Natural killer cell (primary cell): ENCODE data around the gene SYNPR. TPM values are rescaled to one million over a fixed set of nuclear protein-coding genes. Genes with fewer than 3 reads are reported as not detected.

Source experiments
- ATAC-seq, 3 donors: fragments of 150-1000 bp in 2 of 3; fragments of 200-7000 bp in 1 of 3; cut with Tn5 transposase; 1 replicate in 1 of 3; 2 replicates in 2 of 3; pipeline ENCODE4 v1.10.0; 2021; ENCODE audit warnings: mild to moderate bottlenecking in 2 of 3, moderate library complexity in 2 of 3
- DNase-seq, 2 donors: peaks; one replicate each; pipeline versions ENCODE4 v3.0.0 to v3.0.0-alpha.2; 2013 to 2021; ENCODE audit warnings: mixed read lengths in 1 of 2
- H3K27ac ChIP-seq: one replicate; pipeline ENCODE4 v1.5.1; 2013; ENCODE audit warnings: mild to moderate bottlenecking, low read length
- H3K27me3 ChIP-seq: one replicate; pipeline ENCODE4 v1.6.1; 2013; ENCODE audit warnings: low read length; ENCODE audit not compliant: control insufficient read depth, insufficient read depth
- H3K36me3 ChIP-seq: one replicate; pipeline ENCODE4 v1.6.1; 2013; ENCODE audit warnings: low read length; ENCODE audit not compliant: control insufficient read depth, insufficient read depth
- H3K4me1 ChIP-seq: one replicate; pipeline ENCODE4 v1.6.1; 2013; ENCODE audit warnings: low read length; ENCODE audit not compliant: control insufficient read depth, insufficient read depth
- H3K4me3 ChIP-seq: one replicate; pipeline ENCODE4 v1.5.1; 2013; ENCODE audit warnings: low read length
- H3K9me3 ChIP-seq: one replicate; pipeline ENCODE4 v1.6.1; 2013; ENCODE audit warnings: low read length; ENCODE audit not compliant: control insufficient read depth, insufficient read depth
- H3K27ac Mint-ChIP-seq, 2 donors: one replicate each; pipeline ENCODE4 v1.8.0; 2022; ENCODE audit warnings: mild to moderate bottlenecking in 2 of 2, mixed read lengths in 2 of 2, moderate library complexity in 1 of 2
- H3K27me3 Mint-ChIP-seq, 2 donors: one replicate each; pipeline ENCODE4 v1.8.0; 2022; ENCODE audit warnings: low read depth in 2 of 2, mixed read lengths in 2 of 2
- H3K36me3 Mint-ChIP-seq: one replicate; pipeline ENCODE4 v1.8.0; 2022; ENCODE audit warnings: mixed read lengths
- H3K4me1 Mint-ChIP-seq, 2 donors: one replicate each; pipeline ENCODE4 v1.8.0; 2022; ENCODE audit warnings: mixed read lengths in 2 of 2
- H3K4me3 Mint-ChIP-seq: one replicate; pipeline ENCODE4 v1.8.0; 2022; ENCODE audit warnings: mild to moderate bottlenecking, moderate library complexity, mixed read lengths
- H3K9me3 Mint-ChIP-seq, 2 donors: one replicate each; pipeline ENCODE4 v1.8.0; 2022; ENCODE audit warnings: mixed read lengths in 2 of 2
- WGBS: methylation state at CpG from one replicate; pipeline ENCODE4 v1.1.7; 2013; ENCODE audit warnings: missing lambda C conversion rate; ENCODE audit not compliant: insufficient coverage; 5-methylcytosine and 5-hydroxymethylcytosine counted together
- intact Hi-C: fragments of 100-400 bp; cut with micrococcal nuclease; formaldehyde crosslinking; loops from one replicate; pipeline ENCODE4 v1.14.2; 2022
- total RNA-seq, 4 donors: library from RNA; stranded (reverse); fragments of 120-200 nt in 1 of 4; gene quantifications; one replicate each; pipeline versions ENCODE4 v1.2.3 to v1.2.4, GENCODE V29; 2013 to 2022
- TF ChIP-seq, protein P1 (sequence below): fragments of 200-600 bp; IDR thresholded peaks from one replicate; pipeline ENCODE4 v1.8.0; 2022; ENCODE audit warnings: antibody characterized with exemption

Gene SYNPR
- total RNA-seq, 3 donors from 2014 or later (not counting 1 experiment from before 2014, with no cell fraction given): not detected

DNA sequence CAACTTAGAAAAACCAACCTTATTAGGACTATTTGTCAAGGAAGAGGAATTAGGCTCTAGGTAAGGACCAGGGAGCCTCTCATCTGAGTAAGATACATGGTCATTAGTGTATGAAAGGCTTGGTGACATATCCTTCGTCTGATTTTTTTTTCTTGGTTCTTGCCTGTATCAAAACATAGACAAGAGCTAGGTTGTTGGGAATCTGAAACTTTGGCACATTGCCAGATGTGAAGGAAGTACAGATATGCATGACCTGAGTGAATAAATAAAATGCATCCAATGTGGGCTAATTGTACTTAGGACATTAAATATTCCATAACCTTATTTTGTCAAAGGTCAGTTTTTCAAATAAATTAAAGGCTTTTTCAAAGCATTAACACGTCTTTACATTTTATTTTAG is 151.8 kb downstream of the SYNPR start:
- H3K4me1 ChIP-seq: no peaks in the 10 kb centered on the region
- Mint-ChIP-seq H3K27me3 (no peaks in the 10 kb centered on the region), H3K4me3 (no peak overlapping the region), H3K36me3 (no peaks in the 10 kb centered on the region), H3K9me3 (peaks cover 4 to 7% of the 10 kb centered on the region in 2 donors), H3K27ac (no peak overlapping the region), H3K4me1 (no peaks in the 10 kb centered on the region)
- 65% methylated on average over 1 of the region's 2 CpGs for WGBS
- no peak for ATAC-seq
- no peaks in the 10 kb centered on the region for H3K9me3 ChIP-seq
- no peaks in the 10 kb centered on the region for H3K36me3 ChIP-seq
- H3K27me3 ChIP-seq: no peaks in the 10 kb centered on the region
- no peak overlapping the region for H3K4me3 ChIP-seq
- TF ChIP-seq, protein P1, sequence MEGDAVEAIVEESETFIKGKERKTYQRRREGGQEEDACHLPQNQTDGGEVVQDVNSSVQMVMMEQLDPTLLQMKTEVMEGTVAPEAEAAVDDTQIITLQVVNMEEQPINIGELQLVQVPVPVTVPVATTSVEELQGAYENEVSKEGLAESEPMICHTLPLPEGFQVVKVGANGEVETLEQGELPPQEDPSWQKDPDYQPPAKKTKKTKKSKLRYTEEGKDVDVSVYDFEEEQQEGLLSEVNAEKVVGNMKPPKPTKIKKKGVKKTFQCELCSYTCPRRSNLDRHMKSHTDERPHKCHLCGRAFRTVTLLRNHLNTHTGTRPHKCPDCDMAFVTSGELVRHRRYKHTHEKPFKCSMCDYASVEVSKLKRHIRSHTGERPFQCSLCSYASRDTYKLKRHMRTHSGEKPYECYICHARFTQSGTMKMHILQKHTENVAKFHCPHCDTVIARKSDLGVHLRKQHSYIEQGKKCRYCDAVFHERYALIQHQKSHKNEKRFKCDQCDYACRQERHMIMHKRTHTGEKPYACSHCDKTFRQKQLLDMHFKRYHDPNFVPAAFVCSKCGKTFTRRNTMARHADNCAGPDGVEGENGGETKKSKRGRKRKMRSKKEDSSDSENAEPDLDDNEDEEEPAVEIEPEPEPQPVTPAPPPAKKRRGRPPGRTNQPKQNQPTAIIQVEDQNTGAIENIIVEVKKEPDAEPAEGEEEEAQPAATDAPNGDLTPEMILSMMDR: no peak
- no peak for DNase-seq
- no peak overlapping the region for H3K27ac ChIP-seq
- intact Hi-C loops: no loop called here

DNA sequence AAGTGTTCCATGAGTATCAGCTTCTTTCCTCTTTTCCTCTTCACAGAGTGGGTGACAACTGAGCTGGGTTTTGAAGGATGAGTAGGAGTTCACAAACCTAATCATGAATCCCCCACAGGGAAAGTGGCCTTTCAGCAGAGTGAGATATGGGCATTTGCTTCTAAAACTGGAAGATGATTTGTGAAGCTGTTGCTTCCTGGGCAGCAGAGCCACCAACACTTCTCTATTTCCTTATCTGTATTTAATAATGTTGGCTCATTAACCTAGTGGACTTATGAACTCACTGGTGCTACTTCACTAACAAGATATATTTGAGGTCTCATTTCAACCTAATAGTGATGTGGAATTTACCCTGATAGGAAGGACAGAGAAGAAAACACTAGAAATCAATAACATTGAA is 152.8 kb downstream of the SYNPR start:
- no peaks in the 10 kb centered on the region for H3K27me3 Mint-ChIP-seq
- ATAC-seq (no peak), DNase-seq (no peak)
- Histone ChIP-seq H3K4me3 (no peak overlapping the region), H3K36me3 (no peaks in the 10 kb centered on the region), H3K27me3 (no peaks in the 10 kb centered on the region), H3K9me3 (no peaks in the 10 kb centered on the region), H3K4me1 (no peaks in the 10 kb centered on the region), H3K27ac (no peak overlapping the region)
- no peak overlapping the region for H3K27ac Mint-ChIP-seq
- intact Hi-C loops: no loop called here
- TF ChIP-seq, protein P1: no peak
- H3K9me3 Mint-ChIP-seq: peaks cover 4 to 7% of the 10 kb centered on the region in 2 donors
- H3K4me3 Mint-ChIP-seq: no peak overlapping the region
- H3K36me3 Mint-ChIP-seq: no peaks in the 10 kb centered on the region
- H3K4me1 Mint-ChIP-seq: no peaks in the 10 kb centered on the region

DNA sequence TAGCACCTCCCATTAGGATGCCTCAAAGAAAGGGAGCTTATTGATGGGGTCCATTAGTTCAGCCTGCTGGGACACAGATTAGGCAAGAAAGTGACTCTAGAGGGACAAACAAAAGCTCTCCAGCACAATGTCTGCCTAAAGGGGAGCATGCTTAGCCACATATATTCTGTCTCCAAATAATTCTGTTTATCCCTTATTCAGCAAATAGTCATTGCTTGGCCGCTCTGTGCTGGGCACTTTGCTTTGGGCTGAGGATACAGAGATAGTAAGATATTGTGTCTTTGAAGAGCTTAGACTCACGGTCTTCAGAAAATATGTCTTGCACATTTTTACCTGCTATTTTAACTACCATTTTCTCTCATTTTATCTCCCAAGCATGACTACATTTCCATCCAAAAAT is 159.8 kb downstream of the SYNPR start:
- no peak overlapping the region for H3K27ac Mint-ChIP-seq
- peaks cover 7 to 10% of the 10 kb centered on the region in 2 donors for H3K9me3 Mint-ChIP-seq
- intact Hi-C loops: no loop called here

More for the DNA sequence above, 159.8 kb downstream of the SYNPR start:
- H3K4me3 ChIP-seq: no peak overlapping the region
- 67% methylated on average over 1 of the region's 2 CpGs for WGBS
- H3K27me3 ChIP-seq: no peaks in the 10 kb centered on the region
- Mint-ChIP-seq H3K36me3 (no peaks in the 10 kb centered on the region), H3K4me1 (no peaks in the 10 kb centered on the region), H3K4me3 (no peak overlapping the region), H3K27me3 (peaks cover 0 to 6% of the 10 kb centered on the region in 2 donors)
- TF ChIP-seq, protein P1: no peak
- no peak overlapping the region for H3K27ac ChIP-seq
- no peaks in the 10 kb centered on the region for H3K4me1 ChIP-seq
- no peaks in the 10 kb centered on the region for H3K36me3 ChIP-seq
- no peak for ATAC-seq
- DNase-seq: no peak
- no peaks in the 10 kb centered on the region for H3K9me3 ChIP-seq
